Measurements from ENCODE around the gene ATP6V1C2.

The ATP6V1C2 gene

GRCh38 chr2:10761591-10761990, 40.2 kb downstream of the ATP6V1C2 start:
- Histone ChIP-seq H3K9me3 (ENCODE audit: control insufficient read depth, insufficient read depth, low read depth, low read length) (no peaks in the 10 kb centered on the region), H3K4me3 (ENCODE audit: low read depth, low read length) (no peak overlapping the region), H3K4me1 (ENCODE audit: control insufficient read depth, insufficient read depth, low read length) (no peaks in the 10 kb centered on the region), H3K36me3 (ENCODE audit: control insufficient read depth in 2 of 2, insufficient read depth in 1 of 2, low read length in 2 of 2) (no peaks in the 10 kb centered on the region), H3K27ac (ENCODE audit: extremely low read depth, low read depth, low read length) (no peak overlapping the region)
- TF ChIP-seq ZNF133 (tag by site-specific recombination; IDR thresholded peaks at IDR 0.05) (no peak), ZNF626 (tag by site-specific recombination; IDR thresholded peaks at IDR 0.05) (no peak), ZNF639 (tag by site-specific recombination; IDR thresholded peaks at IDR 0.05) (no peak), ZNF521 (tag by site-specific recombination; IDR thresholded peaks at IDR 0.05) (no peak), ZNF514 (tag by site-specific recombination; IDR thresholded peaks at IDR 0.05) (no peak), SALL2 (tag by site-specific recombination; IDR thresholded peaks at IDR 0.05; ENCODE audit: borderline replicate concordance) (no peak)
- TF ChIP-seq, protein P1, sequence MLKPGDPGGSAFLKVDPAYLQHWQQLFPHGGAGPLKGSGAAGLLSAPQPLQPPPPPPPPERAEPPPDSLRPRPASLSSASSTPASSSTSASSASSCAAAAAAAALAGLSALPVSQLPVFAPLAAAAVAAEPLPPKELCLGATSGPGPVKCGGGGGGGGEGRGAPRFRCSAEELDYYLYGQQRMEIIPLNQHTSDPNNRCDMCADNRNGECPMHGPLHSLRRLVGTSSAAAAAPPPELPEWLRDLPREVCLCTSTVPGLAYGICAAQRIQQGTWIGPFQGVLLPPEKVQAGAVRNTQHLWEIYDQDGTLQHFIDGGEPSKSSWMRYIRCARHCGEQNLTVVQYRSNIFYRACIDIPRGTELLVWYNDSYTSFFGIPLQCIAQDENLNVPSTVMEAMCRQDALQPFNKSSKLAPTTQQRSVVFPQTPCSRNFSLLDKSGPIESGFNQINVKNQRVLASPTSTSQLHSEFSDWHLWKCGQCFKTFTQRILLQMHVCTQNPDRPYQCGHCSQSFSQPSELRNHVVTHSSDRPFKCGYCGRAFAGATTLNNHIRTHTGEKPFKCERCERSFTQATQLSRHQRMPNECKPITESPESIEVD (tag by site-specific recombination; IDR thresholded peaks at IDR 0.05) = no peak
- POLR2A ChIA-PET = no interaction called here
- CTCF ChIA-PET = no interaction called here

DNA sequence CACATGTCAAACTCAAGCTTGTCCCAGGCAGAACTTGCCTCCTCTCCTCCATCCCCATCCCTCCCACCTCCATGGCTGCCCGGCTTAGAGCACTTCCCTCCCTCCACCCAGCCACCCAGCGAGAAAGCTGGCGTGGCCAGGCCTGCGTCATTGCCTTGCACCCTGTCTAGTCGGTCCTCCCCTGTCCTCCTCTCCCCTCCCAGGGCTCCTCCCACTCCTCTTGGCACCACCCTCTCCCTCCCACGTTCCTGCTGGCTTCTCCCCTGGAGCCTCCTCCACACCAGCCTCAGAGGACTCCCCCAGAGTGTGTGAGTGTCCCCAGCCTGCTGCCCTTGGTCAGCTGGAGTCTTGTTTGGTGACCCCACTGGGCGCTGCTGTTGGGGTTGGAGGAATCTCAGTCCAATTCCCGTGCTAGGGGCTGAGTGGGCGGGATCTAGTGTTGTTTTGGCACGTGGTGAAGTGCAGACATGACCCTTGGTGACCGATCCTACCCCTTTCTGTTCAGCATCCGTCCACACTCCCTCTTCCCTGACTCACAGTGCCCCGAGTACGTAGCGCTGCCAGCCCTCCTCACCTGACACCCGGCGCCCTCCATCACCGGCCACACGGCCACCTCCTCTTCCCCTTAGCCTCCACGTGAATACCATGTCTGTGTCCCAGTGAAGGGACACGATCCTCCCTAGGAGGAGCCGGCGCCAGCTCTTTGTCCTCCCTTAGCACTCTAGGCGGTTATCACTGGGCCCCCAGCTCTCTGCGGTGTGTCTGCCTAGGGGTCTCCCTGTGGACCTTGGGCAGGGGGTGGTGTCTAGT, 41.4 kb downstream of the ATP6V1C2 start:
- Histone ChIP-seq H3K9me3 (ENCODE audit: control insufficient read depth, insufficient read depth, low read depth, low read length) (no peaks in the 10 kb centered on the region), H3K4me1 (ENCODE audit: control insufficient read depth, insufficient read depth, low read length) (no peaks in the 10 kb centered on the region), H3K27ac (ENCODE audit: extremely low read depth, low read depth, low read length) (no peak overlapping the region), H3K4me3 (ENCODE audit: low read depth, low read length) (no peak overlapping the region), H3K36me3 (ENCODE audit: control insufficient read depth in 2 of 2, insufficient read depth in 1 of 2, low read length in 2 of 2) (no peaks in the 10 kb centered on the region)
- CTCF ChIA-PET = no interaction called here
- POLR2A ChIA-PET = no interaction called here
- TF ChIP-seq ZNF26 (tag by site-specific recombination; IDR thresholded peaks at IDR 0.05) (no peak), ZNF19 (tag by site-specific recombination; IDR thresholded peaks at IDR 0.05; ENCODE audit: low read depth) (no peak), ZFP69B (tag by site-specific recombination; IDR thresholded peaks at IDR 0.05) (no peak), ZFHX2 (tag by site-specific recombination; conservative IDR thresholded peaks at IDR 0.05) (peak; percentile 91), SP3 (tag by site-specific recombination; IDR thresholded peaks at IDR 0.05) (0 out of 2 replicates have a peak, but pooled peaks have one; percentile 19), ZBTB17 (tag by site-specific recombination; IDR thresholded peaks at IDR 0.05) (no peak), ZNF416 (tag by site-specific recombination; IDR thresholded peaks at IDR 0.05) (no peak), ZNF664 (tag by site-specific recombination; IDR thresholded peaks at IDR 0.05) (no peak), ZNF521 (tag by site-specific recombination; IDR thresholded peaks at IDR 0.05) (no peak), GLIS2 (tag by site-specific recombination; IDR thresholded peaks at IDR 0.05) (no peak), SP2 (tag by site-specific recombination; IDR thresholded peaks at IDR 0.05) (peak; percentile 13; the same call in 1 of the 2 replicates), ZNF549 (tag by site-specific recombination; IDR thresholded peaks at IDR 0.05) (no peak), ZNF621 (tag by site-specific recombination; IDR thresholded peaks at IDR 0.05) (no peak), ZNF146 (tag by site-specific recombination; IDR thresholded peaks at IDR 0.05) (no peak), ZNF843 (tag by site-specific recombination; IDR thresholded peaks at IDR 0.05) (no peak), ZNF600 (tag by site-specific recombination; IDR thresholded peaks at IDR 0.05) (no peak), ZNF132 (tag by site-specific recombination; IDR thresholded peaks at IDR 0.05; ENCODE audit: borderline replicate concordance) (no peak), WT1 (tag by site-specific recombination; IDR thresholded peaks at IDR 0.05) (peak; percentile 84), SP7 (tag by site-specific recombination; IDR thresholded peaks at IDR 0.05) (no peak), ZNF354C (tag by site-specific recombination; IDR thresholded peaks at IDR 0.05; ENCODE audit: borderline replicate concordance, low read depth) (no peak), ZNF423 (tag by site-specific recombination; IDR thresholded peaks at IDR 0.05) (no peak), ZNF404 (tag by site-specific recombination; IDR thresholded peaks at IDR 0.05) (no peak), KLF1 (tag by site-specific recombination; IDR thresholded peaks at IDR 0.05) (peak; percentile 50; the same call in 1 of the 2 replicates), GLIS1 (tag by site-specific recombination; IDR thresholded peaks at IDR 0.05) (peak; percentile 92)
- TF ChIP-seq, protein P1 (tag by site-specific recombination; IDR thresholded peaks at IDR 0.05) = no peak

Measured in HEK293 (cell line).